ENCODE results near the gene GIMD1.

DNA sequence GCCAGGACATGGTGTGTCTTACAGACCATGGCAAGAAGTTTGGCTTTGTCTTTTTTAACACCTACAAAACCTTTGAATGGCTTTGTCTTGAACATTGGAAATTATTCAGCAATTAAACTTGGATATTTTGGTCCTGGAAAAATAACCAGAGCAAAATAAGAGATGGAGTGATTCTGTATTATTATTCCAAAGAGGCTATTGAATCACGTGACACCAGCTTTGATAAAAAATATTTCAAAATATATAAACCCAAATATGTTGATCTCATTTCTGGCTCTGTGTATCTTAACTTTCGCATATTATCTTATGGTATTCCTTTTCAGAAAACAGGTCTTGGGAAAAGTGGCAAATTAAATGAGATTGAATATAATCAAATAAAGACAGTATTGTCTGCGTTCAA, 32.6 kb upstream of the GIMD1 start:
- TF ChIP-seq ATF6 (CRISPR knock-in tag; IDR thresholded peaks at IDR 0.05) (no peak), RBM15 (IDR thresholded peaks at IDR 0.05; ENCODE audit: insufficient read depth, low read length) (no peak), EZH2 (IDR thresholded peaks at IDR 0.05; ENCODE audit: borderline replicate concordance, low read depth, low read length) (no peak), POLR2A (conservative IDR thresholded peaks at IDR 0.05) (no peak), EP300 (IDR thresholded peaks at IDR 0.05; ENCODE audit: low read length) (no peak)
- TF ChIP-seq, protein P1, sequence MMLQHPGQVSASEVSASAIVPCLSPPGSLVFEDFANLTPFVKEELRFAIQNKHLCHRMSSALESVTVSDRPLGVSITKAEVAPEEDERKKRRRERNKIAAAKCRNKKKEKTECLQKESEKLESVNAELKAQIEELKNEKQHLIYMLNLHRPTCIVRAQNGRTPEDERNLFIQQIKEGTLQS (IDR thresholded peaks at IDR 0.05): no peak
- TF ChIP-seq, protein P1 (CRISPR knock-in tag; conservative IDR thresholded peaks at IDR 0.05): no peak

Measured in K562 (cell line).